ENCODE measurements around the gene ADGRV1. TPM values are rescaled to one million over a fixed set of nuclear protein-coding genes. Genes with fewer than 3 reads are reported as not detected.
"Not testable (repeated sequence)": the region's sequence is repeated elsewhere in the genome, so short reads cannot be mapped to it uniquely, and the experiment has no call there.

Gene ADGRV1
- total RNA-seq, 1 experiment from 2014 or later, result not detected

DNA sequence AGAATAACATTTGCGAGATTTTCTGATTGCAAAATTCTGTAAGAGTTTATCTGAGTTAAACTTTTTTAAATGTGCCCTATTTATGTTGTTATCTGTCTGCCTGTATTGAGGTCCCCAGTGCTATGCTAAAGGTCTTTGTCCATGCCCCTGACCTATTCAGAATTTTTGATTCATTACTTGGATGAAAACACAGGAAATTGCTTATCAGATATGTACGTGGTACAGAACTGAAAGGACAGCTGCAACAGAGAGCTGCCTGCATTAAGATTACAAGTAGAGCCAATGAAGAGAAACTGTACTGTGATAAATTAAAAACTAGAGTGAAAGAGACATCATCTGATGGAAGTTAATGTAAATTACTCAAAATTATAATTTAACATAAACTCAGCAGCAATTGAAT lies 408.8 kb downstream of the ADGRV1 start:
- BruUV-seq (replicated peaks), result no TSS peak

DNA sequence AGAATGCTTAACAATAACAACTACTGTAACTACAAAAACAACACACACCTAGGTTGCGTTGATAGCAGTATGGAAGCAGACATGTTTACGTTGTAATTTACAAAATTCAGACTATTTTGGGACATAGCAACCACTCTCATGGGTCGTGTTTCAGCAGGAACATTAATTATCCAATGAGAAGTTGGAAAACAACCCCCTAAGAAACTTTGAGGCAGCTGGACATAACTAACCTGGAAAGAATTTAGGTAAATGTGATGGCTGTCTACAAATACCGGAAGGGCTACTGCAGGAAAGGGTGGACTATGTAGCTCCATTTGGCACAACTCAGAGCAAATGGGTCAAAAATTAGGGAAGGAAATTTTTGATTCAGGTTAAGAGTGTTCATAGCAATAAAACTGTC lies 409.3 kb downstream of the ADGRV1 start:
- POLR2A ChIA-PET, result interaction anchor here (0.6 to 1.3 kb wide), 2 partner anchors 12 to 65 kb away, joined by 3 read pairs; no protein-coding TSS in a partner anchor
- CTCF ChIA-PET, result interaction anchor here (0.7 kb wide), 1 partner anchor 45 kb away, joined by 4 read pairs; no protein-coding TSS in a partner anchor
- Mint-ChIP-seq H3K4me1 (ENCODE audit: insufficient read depth, unreplicated experiment) (no peaks in the 10 kb centered on the region), H3K27me3 (ENCODE audit: insufficient read depth, unreplicated experiment) (no peaks in the 10 kb centered on the region), H3K36me3 (ENCODE audit: insufficient read depth, unreplicated experiment) (no peaks in the 10 kb centered on the region), H3K27ac (ENCODE audit: low read depth, unreplicated experiment) (no peak overlapping the region), H3K9me3 (ENCODE audit: unreplicated experiment) (peaks cover 8% of the 10 kb centered on the region), H3K4me3 (ENCODE audit: unreplicated experiment) (no peak overlapping the region)
- no TSS peak for BruUV-seq (replicated peaks)
- TF ChIP-seq, protein P1, sequence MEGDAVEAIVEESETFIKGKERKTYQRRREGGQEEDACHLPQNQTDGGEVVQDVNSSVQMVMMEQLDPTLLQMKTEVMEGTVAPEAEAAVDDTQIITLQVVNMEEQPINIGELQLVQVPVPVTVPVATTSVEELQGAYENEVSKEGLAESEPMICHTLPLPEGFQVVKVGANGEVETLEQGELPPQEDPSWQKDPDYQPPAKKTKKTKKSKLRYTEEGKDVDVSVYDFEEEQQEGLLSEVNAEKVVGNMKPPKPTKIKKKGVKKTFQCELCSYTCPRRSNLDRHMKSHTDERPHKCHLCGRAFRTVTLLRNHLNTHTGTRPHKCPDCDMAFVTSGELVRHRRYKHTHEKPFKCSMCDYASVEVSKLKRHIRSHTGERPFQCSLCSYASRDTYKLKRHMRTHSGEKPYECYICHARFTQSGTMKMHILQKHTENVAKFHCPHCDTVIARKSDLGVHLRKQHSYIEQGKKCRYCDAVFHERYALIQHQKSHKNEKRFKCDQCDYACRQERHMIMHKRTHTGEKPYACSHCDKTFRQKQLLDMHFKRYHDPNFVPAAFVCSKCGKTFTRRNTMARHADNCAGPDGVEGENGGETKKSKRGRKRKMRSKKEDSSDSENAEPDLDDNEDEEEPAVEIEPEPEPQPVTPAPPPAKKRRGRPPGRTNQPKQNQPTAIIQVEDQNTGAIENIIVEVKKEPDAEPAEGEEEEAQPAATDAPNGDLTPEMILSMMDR (IDR thresholded peaks at IDR 0.05; ENCODE audit: unreplicated experiment), result no peak
- intact Hi-C loops (cut with micrococcal nuclease), result no loop called here
- no peak for DNase-seq (ENCODE audit: unreplicated experiment)

More for the DNA sequence above, 408.8 kb downstream of the ADGRV1 start:
- intact Hi-C loops (cut with micrococcal nuclease), result no loop called here
- Mint-ChIP-seq H3K4me3 (ENCODE audit: unreplicated experiment) (no peak overlapping the region), H3K36me3 (ENCODE audit: insufficient read depth, unreplicated experiment) (no peaks in the 10 kb centered on the region), H3K9me3 (ENCODE audit: unreplicated experiment) (peaks cover 8% of the 10 kb centered on the region), H3K27me3 (ENCODE audit: insufficient read depth, unreplicated experiment) (no peaks in the 10 kb centered on the region), H3K27ac (ENCODE audit: low read depth, unreplicated experiment) (no peak overlapping the region), H3K4me1 (ENCODE audit: insufficient read depth, unreplicated experiment) (no peaks in the 10 kb centered on the region)
- POLR2A ChIA-PET, result interaction anchor here (0.6 to 1.3 kb wide), 2 partner anchors 13 to 65 kb away, joined by 3 read pairs; no protein-coding TSS in a partner anchor
- TF ChIP-seq, protein P1 (IDR thresholded peaks at IDR 0.05; ENCODE audit: unreplicated experiment), result no peak
- DNase-seq (ENCODE audit: unreplicated experiment), result no peak
- CTCF ChIA-PET, result no interaction called here

DNA sequence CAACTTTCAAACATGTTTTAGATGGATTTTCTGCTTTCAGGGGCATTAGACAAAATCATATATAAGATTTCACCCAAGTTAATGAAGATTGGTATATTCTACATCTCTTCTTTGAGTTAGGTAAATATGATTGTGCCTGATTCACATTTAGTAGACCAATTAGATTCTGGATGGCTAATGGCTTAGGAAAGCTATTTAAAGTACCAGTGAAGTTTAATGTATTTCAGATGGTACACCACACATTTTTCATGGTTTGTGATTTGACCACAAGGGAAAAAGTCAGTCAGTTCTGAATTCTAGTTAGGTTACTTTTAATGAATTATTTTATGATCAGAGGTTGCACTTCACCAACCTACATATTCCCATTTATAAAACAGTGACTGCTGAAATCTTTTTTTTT lies 409.7 kb downstream of the ADGRV1 start:
- Mint-ChIP-seq H3K9me3 (ENCODE audit: unreplicated experiment) (peaks cover 8% of the 10 kb centered on the region), H3K4me1 (ENCODE audit: insufficient read depth, unreplicated experiment) (no peaks in the 10 kb centered on the region), H3K27ac (ENCODE audit: low read depth, unreplicated experiment) (no peak overlapping the region), H3K4me3 (ENCODE audit: unreplicated experiment) (no peak overlapping the region), H3K27me3 (ENCODE audit: insufficient read depth, unreplicated experiment) (no peaks in the 10 kb centered on the region), H3K36me3 (ENCODE audit: insufficient read depth, unreplicated experiment) (no peaks in the 10 kb centered on the region)
- TF ChIP-seq, protein P1 (IDR thresholded peaks at IDR 0.05; ENCODE audit: unreplicated experiment), result no peak
- intact Hi-C loops (cut with micrococcal nuclease), result no loop called here
- ChIA-PET POLR2A (interaction anchor here (0.6 kb wide), 2 partner anchors 11 to 12 kb away, joined by 3 to 5 read pairs; no protein-coding TSS in a partner anchor), CTCF (interaction anchor here (0.7 kb wide), 1 partner anchor 44 kb away, joined by 4 read pairs; no protein-coding TSS in a partner anchor)
- no TSS peak for BruUV-seq (replicated peaks)
- DNase-seq (ENCODE audit: unreplicated experiment), result no peak

DNA sequence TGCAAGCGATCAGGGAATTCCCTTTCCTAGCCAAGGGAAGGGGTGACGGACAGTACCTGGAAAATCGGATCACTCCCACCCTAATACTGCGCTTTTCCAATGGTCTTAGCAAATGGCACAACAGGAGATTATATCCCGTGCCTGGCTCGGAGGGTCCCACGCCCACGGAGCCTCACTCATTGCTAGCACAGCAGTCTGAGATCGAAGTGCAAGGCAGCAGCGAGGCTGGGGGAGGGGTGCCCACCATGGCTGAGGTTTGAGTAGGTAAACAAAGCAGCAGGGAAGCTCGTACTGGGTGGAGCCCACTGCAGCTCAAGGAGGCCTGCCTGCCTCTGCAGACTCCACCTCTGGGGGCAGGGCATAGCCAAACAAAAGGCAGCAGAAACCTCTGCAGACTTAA lies 411.3 kb downstream of the ADGRV1 start:
- intact Hi-C loops (cut with micrococcal nuclease); H3K36me3 Mint-ChIP-seq (ENCODE audit: insufficient read depth, unreplicated experiment); DNase-seq (ENCODE audit: unreplicated experiment); BruUV-seq (replicated peaks); H3K9me3 Mint-ChIP-seq (ENCODE audit: unreplicated experiment); H3K4me3 Mint-ChIP-seq (ENCODE audit: unreplicated experiment); H3K27ac Mint-ChIP-seq (ENCODE audit: low read depth, unreplicated experiment); H3K27me3 Mint-ChIP-seq (ENCODE audit: insufficient read depth, unreplicated experiment); H3K4me1 Mint-ChIP-seq (ENCODE audit: insufficient read depth, unreplicated experiment): not testable (repeated sequence)
- ChIA-PET CTCF (interaction anchor here (0.5 kb wide), 1 partner anchor 415 kb away, joined by 4 read pairs; no protein-coding TSS in a partner anchor), POLR2A (interaction anchor here (0.6 kb wide), 1 partner anchor 12 kb away, joined by 3 read pairs; no protein-coding TSS in a partner anchor)
